Measurements from ENCODE around the gene STARD3NL. TPM values are rescaled to one million over a fixed set of nuclear protein-coding genes. Genes with fewer than 3 reads are reported as not detected.
"Not testable (repeated sequence)": the region's sequence is repeated elsewhere in the genome, so short reads cannot be mapped to it uniquely, and the experiment has no call there.

The STARD3NL gene
- polyA plus RNA-seq, 3 donors from 2014 or later: 94.8 to 121 (median 113) TPM

DNA sequence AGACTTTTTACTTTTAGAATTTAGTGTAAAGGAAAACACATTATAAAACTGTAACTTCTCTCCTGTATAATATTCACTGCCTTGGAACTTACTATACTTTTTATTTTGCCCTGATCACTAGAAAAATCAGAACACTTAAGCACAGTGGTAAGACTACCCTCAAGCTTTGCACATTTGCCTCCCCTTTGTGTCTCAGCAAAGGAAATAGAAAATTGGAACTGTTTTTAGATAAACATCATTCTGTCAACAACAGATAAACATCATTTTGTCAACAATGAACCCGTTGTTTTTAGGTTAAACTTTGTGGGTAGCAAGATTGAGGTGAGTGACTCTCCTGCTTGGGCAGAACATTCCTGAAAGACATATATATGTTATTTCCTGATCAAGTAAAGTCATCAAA, 86.6 kb downstream of the STARD3NL start:
- Mint-ChIP-seq H3K36me3 (peaks cover 53 to 64% (median 59%) of the 10 kb centered on the region in 3 donors), H3K4me3 (peak overlapping the region; percentile 56 to 78 (median 76)), H3K27ac (peak overlapping the region; percentile 90 to 98 (median 96)), H3K4me1 (peaks cover 83 to 92% of the 10 kb centered on the region in 2 donors), H3K27me3 (ENCODE audit: low read depth in 3 of 3) (peaks cover 1 to 15% (median 4%) of the 10 kb centered on the region in 3 donors)
- not testable (repeated sequence) for H3K9me3 Mint-ChIP-seq
- peak in 2 of 3 donors; percentile 48 to 58 for DNase-seq

DNA sequence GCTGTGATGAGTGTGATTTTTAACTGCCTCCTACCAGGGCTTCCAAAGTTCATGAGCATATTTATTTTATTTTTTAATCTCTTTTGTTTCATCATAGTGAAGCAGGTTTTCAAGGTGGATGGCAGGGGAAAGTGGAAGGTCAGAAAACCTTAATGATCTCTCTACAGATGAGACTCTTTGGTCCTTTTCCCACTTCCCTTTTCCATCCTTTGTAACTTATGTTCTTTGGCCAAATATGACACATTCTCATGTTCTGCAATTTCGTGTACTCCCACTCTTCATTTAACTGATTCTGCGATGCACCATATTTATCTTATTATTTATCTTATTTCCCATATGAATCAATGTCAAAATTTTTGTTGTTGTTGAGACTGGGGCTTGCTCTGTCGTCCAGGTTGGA, 87.9 kb downstream of the STARD3NL start:
- H3K9me3 Mint-ChIP-seq, DNase-seq: not testable (repeated sequence)
- Mint-ChIP-seq H3K4me1 (peaks cover 86 to 95% of the 10 kb centered on the region in 2 donors), H3K4me3 (peak overlapping the region; percentile 60 to 98 (median 77)), H3K27ac (peak overlapping the region; percentile 90 to 98 (median 96)), H3K36me3 (peaks cover 52 to 65% (median 52%) of the 10 kb centered on the region in 3 donors), H3K27me3 (ENCODE audit: low read depth in 3 of 3) (peaks cover 0 to 15% (median 5%) of the 10 kb centered on the region in 3 donors)

DNA sequence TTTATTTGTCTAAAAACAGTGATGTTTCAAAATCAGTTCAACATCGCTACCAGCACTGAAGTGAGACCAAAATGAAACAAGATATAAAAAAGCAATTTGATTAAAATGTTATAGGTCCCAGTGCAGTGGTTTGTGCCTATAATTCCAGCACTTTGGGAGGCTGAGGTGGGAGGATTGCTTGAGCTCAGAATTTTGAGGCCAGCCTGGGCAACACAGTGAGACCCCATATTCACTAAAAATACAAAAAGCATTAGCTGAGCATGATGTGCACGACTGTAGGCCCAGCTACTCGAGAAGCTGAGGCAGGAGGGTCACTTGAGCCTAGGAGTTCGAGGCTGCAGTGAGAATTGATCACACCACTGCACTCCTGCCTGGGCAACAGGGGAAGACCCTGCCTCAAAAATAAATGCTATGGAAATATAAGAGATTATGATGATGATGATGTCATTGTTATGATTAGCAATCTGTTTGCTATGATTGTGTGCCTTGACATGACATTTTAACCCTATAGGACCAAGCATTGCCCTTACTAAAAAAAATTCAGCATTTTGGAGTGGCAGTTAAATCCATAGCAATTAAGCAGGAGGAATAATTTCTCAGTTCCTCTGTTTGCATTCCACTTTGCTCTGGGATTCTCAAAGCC, 91.8 kb downstream of the STARD3NL start:
- Mint-ChIP-seq H3K4me1 (peaks cover 60 to 84% of the 10 kb centered on the region in 2 donors), H3K27ac (peak overlapping the region; percentile 90 to 97 (median 96)), H3K36me3 (peaks cover 45 to 57% (median 51%) of the 10 kb centered on the region in 3 donors), H3K27me3 (ENCODE audit: low read depth in 3 of 3) (peaks cover 0 to 18% (median 12%) of the 10 kb centered on the region in 3 donors), H3K4me3 (peak overlapping the region; percentile 90 to 98 (median 92))
- not testable (repeated sequence) for H3K9me3 Mint-ChIP-seq, DNase-seq

DNA sequence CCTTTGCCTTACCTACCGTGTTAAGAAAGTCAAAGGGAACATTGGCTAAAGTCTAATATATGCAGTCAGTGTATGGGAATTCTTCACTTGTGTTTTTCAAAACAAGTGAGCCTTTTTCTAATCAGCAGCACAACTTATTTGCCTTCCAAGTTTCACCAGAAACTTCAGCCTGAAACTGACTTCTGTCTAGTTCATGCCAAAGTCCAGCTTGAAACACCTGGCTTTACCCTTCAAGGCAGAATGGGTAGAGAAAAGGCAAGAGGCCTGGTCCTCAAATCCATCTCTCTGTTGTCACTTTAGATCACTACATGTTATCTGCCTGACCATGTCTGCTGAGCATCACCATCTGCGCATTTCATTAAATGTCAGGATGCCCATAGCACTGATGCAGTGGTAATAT, 92.4 kb downstream of the STARD3NL start:
- peak overlapping the region; percentile 91 to 99 (median 98) for H3K4me3 Mint-ChIP-seq
- H3K36me3 Mint-ChIP-seq: peaks cover 42 to 58% (median 49%) of the 10 kb centered on the region in 3 donors
- H3K27ac Mint-ChIP-seq: peak overlapping the region; percentile 90 to 97 (median 96)
- not testable (repeated sequence) for H3K9me3 Mint-ChIP-seq, DNase-seq
- H3K27me3 Mint-ChIP-seq (ENCODE audit: low read depth in 3 of 3): peaks cover 0 to 19% (median 12%) of the 10 kb centered on the region in 3 donors
- H3K4me1 Mint-ChIP-seq: peaks cover 57 to 83% of the 10 kb centered on the region in 2 donors

DNA sequence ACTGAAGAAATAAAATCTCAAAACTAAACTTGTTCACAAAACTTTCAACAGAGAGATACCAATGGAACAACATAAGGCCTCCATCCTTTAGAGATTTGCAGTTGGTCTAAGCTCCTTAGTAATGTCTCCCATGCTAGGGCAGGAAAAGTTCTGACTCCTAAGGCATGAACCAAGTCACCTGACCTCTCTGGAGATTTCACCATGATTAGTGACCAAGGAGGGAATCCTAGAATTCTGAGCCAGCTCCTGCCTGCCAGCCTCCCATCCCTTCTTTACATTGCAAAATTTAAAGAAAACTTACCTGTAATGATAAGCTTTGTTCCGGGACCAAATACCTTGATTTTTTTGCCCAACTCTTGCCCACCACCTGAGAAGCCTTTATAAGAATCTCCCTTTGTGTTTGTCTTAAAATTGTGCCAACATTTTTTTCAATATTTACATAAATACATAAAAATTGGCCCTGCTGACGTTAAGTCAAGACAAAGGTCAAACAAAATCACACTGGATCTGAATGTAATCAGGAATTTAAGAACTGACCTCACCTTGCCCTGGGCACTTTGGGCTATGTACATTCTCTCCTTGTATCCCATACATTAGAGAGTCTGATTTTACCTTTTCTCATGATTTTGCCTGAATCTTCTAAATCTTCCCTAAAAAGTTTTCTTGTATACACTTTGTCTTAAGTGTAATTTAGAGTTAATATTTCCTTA, 95.4 kb downstream of the STARD3NL start, which contains the start of gene TARP:
Gene TARP (minus strand): TSS at position 351 of the 710 bp plus-strand sequence.
- H3K4me1 Mint-ChIP-seq: peaks cover 59 to 82% of the 10 kb centered on the region in 2 donors
- no peaks in the 10 kb centered on the region for H3K9me3 Mint-ChIP-seq
- peaks cover 40 to 52% (median 43%) of the 10 kb centered on the region in 3 donors for H3K36me3 Mint-ChIP-seq
- peaks cover 0 to 23% (median 16%) of the 10 kb centered on the region in 3 donors for H3K27me3 Mint-ChIP-seq (ENCODE audit: low read depth in 3 of 3)
- DNase-seq: no peak
- peak within 1 kb of the TSS; percentile 90 to 97 (median 96) for H3K27ac Mint-ChIP-seq
- peak within 1 kb of the TSS; percentile 92 to 99 (median 98) for H3K4me3 Mint-ChIP-seq

DNA sequence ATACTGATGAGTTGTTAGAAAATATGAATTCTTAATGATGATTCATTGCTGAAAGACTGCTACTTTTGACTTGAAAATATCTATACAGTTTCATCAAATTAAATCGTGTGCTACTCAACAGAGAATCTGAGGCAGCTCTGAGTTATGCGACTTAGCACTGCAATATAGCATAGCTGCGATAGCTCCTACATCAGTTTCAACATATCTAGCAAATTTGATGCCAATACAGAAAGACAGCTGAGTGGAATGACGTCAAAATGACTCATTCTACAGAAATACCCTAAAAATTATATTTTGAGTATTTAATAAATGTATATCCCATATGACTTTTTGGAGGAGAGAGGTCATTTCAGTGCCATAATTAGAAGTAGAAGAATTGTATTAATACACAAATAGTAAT, 96.4 kb downstream of the STARD3NL start:
- H3K9me3 Mint-ChIP-seq: no peaks in the 10 kb centered on the region
- peak overlapping the region; percentile 92 to 99 (median 98) for H3K4me3 Mint-ChIP-seq
- DNase-seq: peak; percentile 60 to 69 (median 61)
- H3K36me3 Mint-ChIP-seq: peaks cover 33 to 43% (median 37%) of the 10 kb centered on the region in 3 donors
- H3K4me1 Mint-ChIP-seq: peaks cover 60 to 82% of the 10 kb centered on the region in 2 donors
- H3K27me3 Mint-ChIP-seq (ENCODE audit: low read depth in 3 of 3): peaks cover 0 to 25% (median 16%) of the 10 kb centered on the region in 3 donors
- H3K27ac Mint-ChIP-seq: peak overlapping the region; percentile 90 to 97 (median 96)

DNA sequence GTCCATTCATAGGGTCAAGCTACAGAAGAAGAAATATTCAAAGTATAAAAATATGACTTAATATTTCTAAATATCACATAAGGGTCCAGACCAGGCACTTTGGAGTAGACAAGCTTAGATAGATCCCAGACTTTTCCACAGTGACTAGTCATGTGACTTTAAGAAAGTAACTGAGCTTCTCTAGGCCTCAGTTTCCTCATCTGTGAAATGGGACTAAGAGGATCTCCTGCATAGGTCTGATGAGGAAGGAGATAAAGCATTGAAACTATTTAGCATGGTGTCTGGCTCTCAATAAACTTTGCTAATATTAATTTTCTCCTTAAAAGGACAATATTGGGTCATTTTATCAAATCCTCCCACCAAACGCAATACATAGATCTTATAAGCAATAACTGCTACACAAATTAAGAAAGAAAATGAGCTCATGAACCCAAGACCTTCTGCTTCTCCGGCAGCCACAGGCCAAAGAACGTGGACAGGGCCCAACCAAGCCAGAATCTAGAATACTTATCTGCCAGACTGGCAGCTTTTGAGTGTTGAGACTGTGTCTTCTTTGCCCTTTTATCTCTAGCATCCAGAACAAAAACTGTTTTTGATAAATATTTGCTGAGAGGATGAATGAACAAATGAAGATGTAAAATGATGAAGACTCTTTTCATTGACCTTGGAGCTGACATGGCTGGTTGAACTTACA, 97.0 kb downstream of the STARD3NL start:
- H3K4me3 Mint-ChIP-seq: peak overlapping the region; percentile 92 to 99 (median 98)
- peak in 1 of 3 donors; percentile 49 for DNase-seq
- H3K27ac Mint-ChIP-seq: peak overlapping the region; percentile 90 to 97 (median 96)
- peaks cover 32 to 38% (median 33%) of the 10 kb centered on the region in 3 donors for H3K36me3 Mint-ChIP-seq
- peaks cover 60 to 82% of the 10 kb centered on the region in 2 donors for H3K4me1 Mint-ChIP-seq
- H3K27me3 Mint-ChIP-seq (ENCODE audit: low read depth in 3 of 3): peaks cover 0 to 31% (median 16%) of the 10 kb centered on the region in 3 donors
- no peaks in the 10 kb centered on the region for H3K9me3 Mint-ChIP-seq

DNA sequence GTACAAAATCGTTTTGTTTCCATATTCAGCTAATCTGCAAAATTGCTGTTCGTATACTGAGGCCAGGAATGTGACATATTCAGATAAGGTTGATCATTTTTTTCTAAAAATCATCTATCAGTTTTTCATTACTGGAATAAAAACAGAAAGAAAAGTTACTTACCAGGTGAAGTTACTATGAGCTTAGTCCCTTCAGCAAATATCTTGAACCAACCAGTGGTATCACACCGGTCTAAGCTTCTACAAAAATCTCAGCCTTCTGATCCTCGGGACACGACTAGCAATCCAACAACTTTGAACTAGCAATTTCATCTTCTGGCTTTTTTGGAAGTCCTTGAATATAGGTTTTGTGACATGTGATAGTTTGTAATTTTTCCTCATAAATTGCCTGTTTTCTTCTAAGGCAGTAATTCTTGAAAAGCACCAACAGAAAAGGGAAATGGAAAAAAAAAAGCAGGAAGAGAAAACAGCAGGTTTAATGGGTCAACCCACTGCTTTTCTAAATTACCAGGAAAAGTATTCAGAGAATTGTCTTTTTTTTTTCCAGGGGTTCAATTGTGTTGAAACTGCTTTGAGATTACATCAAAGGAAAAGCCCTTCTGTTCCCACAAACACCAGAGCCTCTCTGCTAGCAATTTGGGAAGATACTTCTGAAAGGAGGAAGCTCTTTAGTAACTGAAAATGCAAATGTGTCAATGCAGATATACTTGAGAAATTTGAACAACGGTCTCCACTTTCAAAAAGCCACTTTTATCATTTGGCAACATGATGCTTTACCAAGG, 98.2 kb downstream of the STARD3NL start:
- Mint-ChIP-seq H3K9me3 (no peaks in the 10 kb centered on the region), H3K27me3 (ENCODE audit: low read depth in 3 of 3) (peaks cover 0 to 35% (median 19%) of the 10 kb centered on the region in 3 donors), H3K4me1 (peaks cover 62 to 82% of the 10 kb centered on the region in 2 donors), H3K4me3 (peak overlapping the region; percentile 92 to 99 (median 98)), H3K27ac (peak overlapping the region; percentile 90 to 97 (median 96)), H3K36me3 (peaks cover 27 to 33% (median 30%) of the 10 kb centered on the region in 3 donors)
- DNase-seq: no peak

DNA sequence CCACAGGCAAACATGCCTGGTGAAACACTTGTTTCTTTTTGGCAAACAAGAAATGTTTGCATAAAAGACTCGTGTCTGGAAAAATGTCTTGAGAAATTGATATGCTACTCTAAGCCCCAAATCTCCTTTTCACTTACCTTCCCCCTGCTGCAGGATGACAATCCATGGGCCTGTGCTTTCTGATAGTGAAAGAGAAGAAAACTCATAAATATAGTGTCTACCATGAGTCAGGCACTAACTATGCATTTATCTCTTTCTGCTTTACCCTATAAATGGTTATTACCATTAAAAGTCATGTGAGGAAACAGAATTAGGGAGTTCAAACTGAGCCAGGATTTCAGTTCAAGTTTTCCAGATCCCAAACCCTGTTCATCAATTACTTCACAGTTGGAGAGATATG, 102.0 kb downstream of the STARD3NL start:
- H3K4me3 Mint-ChIP-seq: peak overlapping the region; percentile 47 to 98 (median 54)
- no peaks in the 10 kb centered on the region for H3K9me3 Mint-ChIP-seq
- H3K4me1 Mint-ChIP-seq: peaks cover 89 to 93% of the 10 kb centered on the region in 2 donors
- H3K27me3 Mint-ChIP-seq (ENCODE audit: low read depth in 3 of 3): peaks cover 3 to 26% (median 19%) of the 10 kb centered on the region in 3 donors
- DNase-seq: no peak
- peaks cover 0 to 8% (median 3%) of the 10 kb centered on the region in 3 donors for H3K36me3 Mint-ChIP-seq
- H3K27ac Mint-ChIP-seq: peak overlapping the region; percentile 90 to 97 (median 96)

Data from immature natural killer cell (primary cell).